H1 (cell line): Measurements from ENCODE around the gene LILRB1. TPM values are rescaled to one million over a fixed set of nuclear protein-coding genes. Genes with fewer than 3 reads are reported as not detected.

ENCODE experiments used
- CTCF ChIA-PET: fragments of 300-600 bp; sonication (Branson Sonifier 250); formaldehyde crosslinking; loops from one replicate; lab custom pipeline; 2021; ENCODE audit not compliant: partially characterized antibody; lab: Charles Lee
- POLR2A ChIA-PET: fragments of 300-600 bp; sonication (Branson Sonifier 250); formaldehyde crosslinking; loops from one replicate; lab custom pipeline; 2021; ENCODE audit warnings: inconsistent platforms; ENCODE audit not compliant: partially characterized antibody; lab: Charles Lee
- DNase-seq, 2 experiments: peaks; one replicate each; pipeline versions ENCODE4 v3.0.0 to v3.0.0-alpha.2; 2010 to 2022; ENCODE audit warnings: low spot score in 2 of 2, low read depth in 1 of 2, mixed read lengths in 1 of 2
- FAIRE-seq: peaks from 2 replicates; lab custom pipeline; 2011; peaks lifted over from hg19 to GRCh38; lab: Jason Lieb, UNC
- H2AFZ ChIP-seq: 2 replicates; pipeline ENCODE4 v1.8.1; 2012; ENCODE audit warnings: low read length, inconsistent platforms
- H2AK5ac ChIP-seq: 2 replicates; pipeline ENCODE4 v1.6.1; 2013; ENCODE audit warnings: low read depth, low read length
- H2BK120ac ChIP-seq: replicated peaks from 2 replicates; pipeline ENCODE3; 2013; ENCODE audit warnings: low read depth, low read length, inconsistent platforms
- H2BK12ac ChIP-seq: 2 replicates; pipeline ENCODE4 v1.6.1; 2013; ENCODE audit warnings: low read depth, low read length
- H2BK15ac ChIP-seq: 2 replicates; pipeline ENCODE4 v1.6.1; 2013; ENCODE audit warnings: low read length
- H2BK20ac ChIP-seq: 2 replicates; pipeline ENCODE4 v1.6.1; 2013; ENCODE audit warnings: low read length
- H2BK5ac ChIP-seq: 2 replicates; pipeline ENCODE4 v1.6.1; 2013; ENCODE audit warnings: low read depth, low read length
- H3K14ac ChIP-seq: 2 replicates; pipeline ENCODE4 v1.6.1; 2013; ENCODE audit warnings: inconsistent platforms; ENCODE audit not compliant: insufficient read length
- H3K18ac ChIP-seq: 2 replicates; pipeline ENCODE4 v1.6.1; 2013; ENCODE audit warnings: low read length; ENCODE audit errors: extremely low read depth
- H3K23ac ChIP-seq: 2 replicates; pipeline ENCODE4 v1.6.1; 2013; ENCODE audit warnings: inconsistent platforms; ENCODE audit not compliant: insufficient read length
- H3K23me2 ChIP-seq: 2 replicates; pipeline ENCODE4 v1.6.1; 2013; ENCODE audit warnings: low read depth, low read length
- H3K27ac ChIP-seq: 2 replicates; pipeline ENCODE4 v1.6.1; 2011; ENCODE audit warnings: low read depth, low read length, inconsistent platforms
- H3K27me3 ChIP-seq, 4 experiments: replicated peaks in 1 of 4; 1 replicate in 1 of 4; 2 replicates in 3 of 4; pipeline versions ENCODE4 v1.6.1 to v1.8.1; 2011 to 2013; ENCODE audit warnings: low read length in 3 of 4, mild to moderate bottlenecking in 3 of 4, inconsistent platforms in 2 of 4, mixed read lengths in 2 of 4, moderate library complexity in 1 of 4; ENCODE audit not compliant: control insufficient read depth in 3 of 4, insufficient read depth in 3 of 4; ENCODE audit errors: extremely low read depth in 1 of 4
- H3K36me3 ChIP-seq, 4 experiments: 2 replicates each; pipeline versions ENCODE4 v1.6.1 to v1.8.1; 2011 to 2013; ENCODE audit warnings: mild to moderate bottlenecking in 4 of 4, low read length in 3 of 4, moderate library complexity in 2 of 4, control low read depth in 1 of 4, inconsistent platforms in 1 of 4; ENCODE audit not compliant: insufficient read depth in 4 of 4, control insufficient read depth in 2 of 4
- H3K4ac ChIP-seq: replicated peaks from 2 replicates; pipeline ENCODE3; 2013; ENCODE audit warnings: low read length, low read depth, mixed read lengths, inconsistent platforms; ENCODE audit not compliant: insufficient read length
- H3K4me1 ChIP-seq, 4 experiments: replicated peaks in 1 of 4; 1 replicate in 1 of 4; 2 replicates in 3 of 4; pipeline versions ENCODE4 v1.6.1 to v1.8.1; 2011 to 2013; ENCODE audit warnings: low read length in 3 of 4, inconsistent platforms in 2 of 4, mixed read lengths in 1 of 4; ENCODE audit not compliant: insufficient read depth in 4 of 4, control insufficient read depth in 3 of 4
- H3K4me2 ChIP-seq, 2 experiments: 2 replicates each; pipeline versions ENCODE4 v1.6.1 to v1.8.1; 2011 to 2013; ENCODE audit warnings: low read depth in 2 of 2, low read length in 2 of 2, control low read depth in 1 of 2, inconsistent platforms in 1 of 2, mild to moderate bottlenecking in 1 of 2; ENCODE audit not compliant: insufficient read depth in 1 of 2
- H3K4me3 ChIP-seq, 4 experiments: fragments of 200-600, 300-600 bp in 1 of 4; sonication (generic), shearing (Covaris generic), sonication (Bioruptor Twin) in 1 of 4; 2 replicates each; pipeline versions ENCODE4 v1.5.1 to v1.8.1; 2011 to 2016; ENCODE audit warnings: low read length in 4 of 4, low read depth in 3 of 4, control low read depth in 2 of 4, inconsistent platforms in 2 of 4, mild to moderate bottlenecking in 2 of 4, mixed read lengths in 1 of 4, moderate library complexity in 1 of 4; ENCODE audit not compliant: insufficient read depth in 2 of 4; ENCODE audit errors: extremely low read depth in 1 of 4
- H3K56ac ChIP-seq: replicated peaks from 2 replicates; pipeline ENCODE3; 2013; ENCODE audit warnings: low read depth, mild to moderate bottlenecking, mixed read lengths, low read length, inconsistent platforms; ENCODE audit not compliant: insufficient read length
- H3K79me1 ChIP-seq: 2 replicates; pipeline ENCODE4 v1.6.1; 2013; ENCODE audit warnings: low read depth, low read length, control low read depth
- H3K79me2 ChIP-seq, 2 experiments: 2 replicates each; pipeline versions ENCODE4 v1.6.1 to v1.8.1; 2012 to 2013; ENCODE audit warnings: low read length in 2 of 2, mild to moderate bottlenecking in 2 of 2, inconsistent platforms in 1 of 2; ENCODE audit not compliant: insufficient read depth in 2 of 2, control insufficient read depth in 1 of 2
- H3K9ac ChIP-seq, 4 experiments: replicated peaks in 1 of 4; 1 replicate in 1 of 4; 2 replicates in 3 of 4; pipeline versions ENCODE4 v1.6.1 to v1.8.1; 2011 to 2013; ENCODE audit warnings: low read depth in 3 of 4, low read length in 3 of 4, control low read depth in 2 of 4, mild to moderate bottlenecking in 2 of 4, moderate library complexity in 2 of 4, inconsistent platforms in 1 of 4; ENCODE audit errors: extremely low read depth in 1 of 4
- H3K9me3 ChIP-seq, 2 experiments: 2 replicates each; pipeline versions ENCODE4 v1.6.1 to v1.8.1; 2012 to 2013; ENCODE audit warnings: mild to moderate bottlenecking in 2 of 2, moderate library complexity in 2 of 2, control low read depth in 1 of 2, inconsistent platforms in 1 of 2, low read depth in 1 of 2, low read length in 1 of 2, mixed read lengths in 1 of 2; ENCODE audit not compliant: insufficient read depth in 2 of 2
- H4K20me1 ChIP-seq, 2 experiments: replicated peaks in 1 of 2; 2 replicates each; pipeline versions ENCODE3 to v1.8.1; 2011 to 2013; ENCODE audit warnings: inconsistent platforms in 2 of 2, low read length in 2 of 2, mild to moderate bottlenecking in 1 of 2; ENCODE audit not compliant: insufficient read depth in 2 of 2, control insufficient read depth in 1 of 2
- H4K5ac ChIP-seq: 2 replicates; pipeline ENCODE4 v1.6.1; 2013; ENCODE audit warnings: low read length, low read depth, mixed read lengths, inconsistent platforms; ENCODE audit not compliant: insufficient read length
- H4K8ac ChIP-seq: 2 replicates; pipeline ENCODE4 v1.8.0; 2013; ENCODE audit warnings: mild to moderate bottlenecking, moderate library complexity, low read length, inconsistent platforms; ENCODE audit not compliant: insufficient read depth; ENCODE audit errors: extremely low read depth
- H4K91ac ChIP-seq: replicated peaks from 2 replicates; pipeline ENCODE3; 2013; ENCODE audit warnings: low read length, mixed read lengths, inconsistent platforms; ENCODE audit not compliant: insufficient read length
- ATF2 ChIP-seq: IDR thresholded peaks from 2 replicates; pipeline ENCODE4 v1.6.1; 2012; ENCODE audit warnings: low read length, inconsistent platforms
- CBX8 ChIP-seq: fragments of 300-800, 300-1000 bp; sonication (generic); IDR thresholded peaks from 2 replicates; pipeline ENCODE4 v1.7.1; 2016; ENCODE audit warnings: low read depth, low read length, borderline replicate concordance
- PHF8 ChIP-seq: fragments of 200-600 bp; sonication (generic); conservative IDR thresholded peaks from 2 replicates; pipeline ENCODE4 v1.7.1; 2012; ENCODE audit warnings: low read depth, mild to moderate bottlenecking, inconsistent platforms, low read length, moderate library complexity
- RBBP5 ChIP-seq: IDR thresholded peaks from 2 replicates; pipeline ENCODE4 v1.7.1; 2012; ENCODE audit warnings: low read depth, mild to moderate bottlenecking, inconsistent platforms, low read length, moderate library complexity, borderline replicate concordance
- RFX5 ChIP-seq: IDR thresholded peaks from 2 replicates; pipeline ENCODE4 v1.6.1; 2011; ENCODE audit warnings: low read depth, low read length, improper control_type of control experiment, borderline replicate concordance
- RXRA ChIP-seq: IDR thresholded peaks from 2 replicates; pipeline ENCODE4 v1.6.1; 2011; ENCODE audit warnings: low read depth, mild to moderate bottlenecking, low read length, moderate library complexity; ENCODE audit not compliant: insufficient read depth
- USF2 ChIP-seq: IDR thresholded peaks from 2 replicates; pipeline ENCODE4 v1.6.1; 2011; ENCODE audit warnings: low read length, improper control_type of control experiment
- ZNF274 ChIP-seq: IDR thresholded peaks from 2 replicates; pipeline ENCODE4 v1.7.0; 2012; ENCODE audit warnings: low read length, borderline replicate concordance; ENCODE audit errors: extremely low read depth
- WGBS, 2 experiments: shearing (Covaris generic) in 1 of 2; methylation state at CpG; one replicate each; pipeline versions ENCODE4 v1.1.6 to v1.1.7; 2013 to 2015; ENCODE audit warnings: low lambda C conversion rate in 2 of 2, mixed read lengths in 2 of 2, inconsistent platforms in 1 of 2, low coverage in 1 of 2, missing lambda C conversion rate in 1 of 2; ENCODE audit not compliant: insufficient replicate concordance in 2 of 2, insufficient coverage in 1 of 2, insufficient read length in 1 of 2; ENCODE audit errors: extremely low coverage in 1 of 2, missing lambda C conversion rate in 1 of 2; 5-methylcytosine and 5-hydroxymethylcytosine counted together
- polyA plus RNA-seq, 7 experiments: library from polyadenylated mRNA; depleted of rRNA in 3 of 7; stranded (reverse) in 5 of 7; unstranded in 2 of 7; fragments of >200 nt in 5 of 7; fragments of 200-250 nt in 2 of 7; gene quantifications; 1 replicate in 5 of 7; 2 replicates in 1 of 7; 4 replicates in 1 of 7; pipeline versions ENCODE4 v1.2.1 to v1.2.3, GENCODE V29; 2011 to 2013; ENCODE audit warnings: missing spikeins in 2 of 7, mixed read lengths in 2 of 7
- total RNA-seq: library from RNA; stranded (reverse); fragmentation: NEBNext Ultra II Directional; extraction: Animal tissue kit (Norgen Biotek cat#: 25700); gene quantifications from 2 replicates; pipeline ENCODE4 v1.2.1, GENCODE V29; 2021

LILRB1 gene
- total and polyA plus RNA-seq, 2 of the 8 experiments (the other 6 are each of a cell fraction or from before 2014, with no cell fraction given), result not detected

- no peak overlapping the region for H3K4ac ChIP-seq
- H3K56ac ChIP-seq, result no peak overlapping the region
- POLR2A ChIA-PET, result no interaction called here
- no peak overlapping the region for H2BK5ac ChIP-seq
- TF ChIP-seq USF2, result no peak
- no peak for TF ChIP-seq RXRA
- no peak for TF ChIP-seq RFX5
- TF ChIP-seq PHF8, result no peak
- no peak for TF ChIP-seq ZNF274
- no peak for TF ChIP-seq RBBP5
- no peak for TF ChIP-seq CBX8
- TF ChIP-seq ATF2, result no peak
- 85% methylated on average over 5 of the region's 6 CpGs; no CpG with 5 or more reads in 1 of the 2 experiments for WGBS, 2 experiments
- no peak overlapping the region for H4K5ac ChIP-seq
- H3K79me2 ChIP-seq, result no peaks in the 10 kb centered on the region
- CTCF ChIA-PET, result no interaction called here
- H2BK20ac ChIP-seq, result no peak overlapping the region
- no peaks in the 10 kb centered on the region; a peak in 1 of 7 replicates for H3K27me3 ChIP-seq
- H3K4me3 ChIP-seq, result no peak overlapping the region
- peaks cover 68 to 87% of the 10 kb centered on the region in 2 experiments for H3K9me3 ChIP-seq
- no peak overlapping the region for H3K27ac ChIP-seq
- H3K23ac ChIP-seq, result no peak overlapping the region
- no peak overlapping the region for H3K9ac ChIP-seq
- no peak overlapping the region for H3K18ac ChIP-seq
- no peaks in the 10 kb centered on the region for H3K36me3 ChIP-seq
- no peaks in the 10 kb centered on the region for H4K20me1 ChIP-seq
- no peak overlapping the region for H4K91ac ChIP-seq
- no peaks in the 10 kb centered on the region for H3K79me1 ChIP-seq
- no peak for FAIRE-seq
- no peak overlapping the region for H3K4me2 ChIP-seq
- H2AFZ ChIP-seq, result no peak overlapping the region
- H3K14ac ChIP-seq, result no peak overlapping the region
- H4K8ac ChIP-seq, result no peak overlapping the region
- H3K23me2 ChIP-seq, result no peaks in the 10 kb centered on the region
- no peak overlapping the region for H2BK12ac ChIP-seq
- H3K4me1 ChIP-seq, result no peaks in the 10 kb centered on the region
- no peak overlapping the region for H2AK5ac ChIP-seq
- no peak for DNase-seq
- H2BK120ac ChIP-seq, result no peak overlapping the region
- H2BK15ac ChIP-seq, result no peak overlapping the region
Observed at GRCh38 chr19:54665530-54665929, 35.2 kb downstream of the LILRB1 start.
